HG03575 (cell line): Measurements from ENCODE around the gene RPS8.
"Not testable (repeated sequence)": the region's sequence is repeated elsewhere in the genome, so short reads cannot be mapped to it uniquely, and the experiment has no call there.

Source experiments
- ATAC-seq: cut with Tn5 transposase; IDR thresholded peaks from one replicate; pipeline ENCODE4 v1.9.1; 2021; ENCODE audit not compliant: unreplicated experiment, insufficient number of reproducible peaks, low FRiP score; ENCODE audit errors: extremely low read depth

RPS8 gene

GRCh38 chr1:44775078-44775929, at the start of gene RPS8:
RPS8 (plus strand) TSS chr1:44775540; CDS start chr1:44775597, 57 bp downstream.
- no peak for ATAC-seq

GRCh38 chr1:44730741-44731512, 44.4 kb upstream of the RPS8 start, which contains the start of gene RNU5D-1:
RNU5D-1 (minus strand) TSS chr1:44731170.
- peak; percentile 42 for ATAC-seq

GRCh38 chr1:44733365-44733764, 42.0 kb upstream of the RPS8 start:
- no peak for ATAC-seq

GRCh38 chr1:44733784-44734183, 41.6 kb upstream of the RPS8 start:
- ATAC-seq = no peak

- ATAC-seq = no peak
Observed at GRCh38 chr1:44735992-44736391, 39.3 kb upstream of the RPS8 start.

GRCh38 chr1:44738953-44739306, 36.4 kb upstream of the RPS8 start:
- not testable (repeated sequence) for ATAC-seq

- peak; percentile 73 for ATAC-seq
Observed at GRCh38 chr1:44739307-44740178, 35.8 kb upstream of the RPS8 start, which contains the start of gene KIF2C. KIF2C (plus strand) TSS chr1:44739837; CDS start chr1:44739933, 96 bp downstream.

- ATAC-seq = no peak
Observed at GRCh38 chr1:44740179-44740617, 35.1 kb upstream of the RPS8 start.

GRCh38 chr1:44743211-44743610, 32.1 kb upstream of the RPS8 start:
- ATAC-seq = no peak

GRCh38 chr1:44747878-44748277, 27.5 kb upstream of the RPS8 start:
- ATAC-seq = no peak

GRCh38 chr1:44757420-44757819, 17.9 kb upstream of the RPS8 start:
- no peak for ATAC-seq

GRCh38 chr1:44759077-44759476, 16.3 kb upstream of the RPS8 start:
- no peak for ATAC-seq

GRCh38 chr1:44760876-44761275, 14.5 kb upstream of the RPS8 start:
- no peak for ATAC-seq

GRCh38 chr1:44766421-44766820, 8.9 kb upstream of the RPS8 start:
- ATAC-seq = not testable (repeated sequence)

GRCh38 chr1:44775930-44776729, 790 bp downstream of the RPS8 start:
- ATAC-seq = no peak

- no peak for ATAC-seq
Observed at GRCh38 chr1:44776730-44777068, 1.4 kb downstream of the RPS8 start.

- ATAC-seq = no peak
Observed at GRCh38 chr1:44777547-44777946, 2.2 kb downstream of the RPS8 start.

GRCh38 chr1:44777969-44778635, 2.8 kb downstream of the RPS8 start:
- no peak for ATAC-seq
